Hindlimb muscle (tissue), 1 donor: Measurements from ENCODE around the gene CTBP1. TPM values are rescaled to one million over a fixed set of nuclear protein-coding genes. Genes with fewer than 3 reads are reported as not detected.

Experiments
- DNase-seq: peaks from one replicate; pipeline ENCODE4 v3.0.0-alpha.2; 2013
- polyA plus RNA-seq: library from polyadenylated mRNA; unstranded; fragments of 120-200 nt; gene quantifications from one replicate; pipeline ENCODE4 v1.2.1, GENCODE V29; 2013; ENCODE audit not compliant: insufficient read length

The CTBP1 gene
- polyA plus RNA-seq, 1 donor: 133 TPM

DNA sequence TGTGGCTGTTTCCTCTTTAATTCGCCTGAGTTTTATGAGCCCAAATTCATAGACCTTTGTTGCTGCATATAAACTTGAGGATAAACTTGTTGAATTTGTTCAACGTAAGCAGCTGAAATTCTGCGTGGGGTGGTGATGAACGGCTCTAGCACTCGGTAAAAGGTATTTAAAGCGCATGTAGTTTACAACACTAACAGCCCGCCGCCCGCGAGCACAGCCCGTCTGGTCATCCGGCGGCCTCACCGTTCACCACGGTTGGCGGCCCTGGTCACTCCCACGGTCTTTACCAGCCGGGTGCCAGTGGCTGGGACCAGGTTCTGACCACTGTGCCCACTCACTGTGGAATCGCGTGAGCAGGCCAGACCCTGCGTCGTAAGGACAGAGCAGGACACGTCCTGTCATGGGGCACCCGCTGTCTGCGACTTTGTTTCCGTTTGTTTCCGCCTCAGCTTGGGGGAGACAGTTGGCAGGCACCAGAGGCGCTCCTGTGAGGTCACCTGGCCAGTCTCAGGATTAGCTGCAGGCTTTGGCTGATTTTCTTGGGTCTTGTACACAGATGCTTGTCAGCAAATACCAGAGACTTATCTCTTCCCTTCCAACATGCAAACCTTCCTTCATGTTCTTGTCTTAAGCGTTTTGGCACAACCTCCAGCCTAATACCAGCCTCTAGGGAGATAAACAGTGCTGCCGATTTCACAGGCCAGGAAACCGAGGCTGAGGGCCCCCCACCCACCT lies 39.8 kb downstream of the CTBP1 start:
- no peak for DNase-seq

DNA sequence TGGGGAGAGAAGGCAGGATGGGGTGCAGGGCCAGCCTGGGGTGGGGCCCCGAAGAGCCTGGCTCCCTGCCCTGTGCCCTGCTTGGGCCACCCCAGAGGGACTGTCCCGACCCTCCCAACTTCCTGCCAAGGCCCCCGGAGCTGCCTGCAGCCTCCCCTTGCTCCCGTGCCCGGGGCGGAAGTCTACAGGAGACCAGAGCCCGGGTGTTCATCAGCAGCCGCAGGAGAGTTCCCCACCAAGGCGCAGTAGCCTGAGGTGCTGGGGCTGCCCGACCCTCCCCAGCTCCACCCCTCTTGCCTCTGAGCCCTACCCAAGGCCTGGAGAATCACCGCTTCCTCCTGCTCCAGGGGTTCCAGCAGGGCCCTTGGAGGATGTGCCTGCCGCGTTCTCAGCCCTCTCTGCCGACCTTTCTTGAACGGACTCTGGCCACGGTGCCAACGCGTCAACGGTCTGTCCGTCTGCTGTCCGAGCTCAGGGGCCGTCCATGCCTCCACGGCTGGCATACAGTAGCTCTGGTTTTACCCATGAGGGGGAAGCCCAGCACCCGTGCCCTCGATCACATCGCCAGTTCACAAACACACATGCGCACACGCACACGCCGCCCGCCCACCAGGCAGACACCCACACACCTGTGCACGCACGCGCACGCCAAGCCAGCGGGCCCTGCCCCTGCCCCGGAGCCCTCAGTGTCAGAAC lies 40.5 kb downstream of the CTBP1 start:
- DNase-seq: no peak

DNA sequence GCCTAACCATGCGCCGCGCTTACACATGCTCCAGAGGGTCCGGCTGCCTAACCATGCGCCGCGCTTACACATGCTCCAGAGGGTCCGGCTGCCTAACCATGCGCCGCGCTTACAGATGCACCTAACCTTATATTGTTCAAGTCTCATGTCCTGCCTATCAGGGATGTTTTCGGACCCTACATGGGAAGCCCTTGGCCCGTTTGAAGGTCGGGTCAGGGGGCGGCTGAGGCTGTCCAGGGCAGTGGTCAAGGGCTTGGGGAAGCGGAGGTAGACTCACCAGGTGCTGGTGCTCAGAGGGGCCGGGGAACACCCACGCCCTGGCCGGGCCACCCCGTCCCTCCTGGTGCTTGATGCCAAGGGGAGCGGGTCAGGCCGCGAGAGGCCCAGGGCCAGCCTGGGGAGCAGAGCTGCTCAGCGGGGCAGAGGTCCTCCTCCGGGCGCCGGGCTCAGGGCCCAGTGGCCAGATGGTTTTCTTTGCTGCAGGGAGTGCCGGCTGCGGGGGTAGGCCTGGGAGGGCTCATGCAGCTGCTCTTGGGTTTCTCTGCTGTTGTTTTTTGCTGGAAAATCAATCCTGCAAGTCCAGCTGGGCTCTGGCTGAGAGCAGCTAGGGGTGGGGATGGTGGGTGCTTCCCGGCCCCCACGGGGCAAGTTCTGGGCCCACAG lies 41.2 kb downstream of the CTBP1 start:
- DNase-seq: peak; percentile 75

DNA sequence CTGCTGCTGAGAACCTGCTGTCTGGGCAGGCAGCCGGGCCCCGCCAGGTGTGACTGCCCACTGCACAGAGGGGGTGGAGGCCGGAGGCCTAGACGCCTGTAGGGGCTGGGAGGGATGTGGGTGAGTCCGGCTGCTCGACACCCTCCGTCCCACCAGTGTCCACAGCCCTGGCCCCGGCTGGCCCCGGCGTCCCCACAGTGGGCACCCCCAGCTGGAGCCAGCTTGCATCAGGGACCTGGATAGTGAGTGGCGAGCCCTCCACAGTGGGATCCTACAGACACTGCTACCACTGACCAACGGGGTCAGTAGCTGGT lies 41.8 kb downstream of the CTBP1 start:
- no peak for DNase-seq

DNA sequence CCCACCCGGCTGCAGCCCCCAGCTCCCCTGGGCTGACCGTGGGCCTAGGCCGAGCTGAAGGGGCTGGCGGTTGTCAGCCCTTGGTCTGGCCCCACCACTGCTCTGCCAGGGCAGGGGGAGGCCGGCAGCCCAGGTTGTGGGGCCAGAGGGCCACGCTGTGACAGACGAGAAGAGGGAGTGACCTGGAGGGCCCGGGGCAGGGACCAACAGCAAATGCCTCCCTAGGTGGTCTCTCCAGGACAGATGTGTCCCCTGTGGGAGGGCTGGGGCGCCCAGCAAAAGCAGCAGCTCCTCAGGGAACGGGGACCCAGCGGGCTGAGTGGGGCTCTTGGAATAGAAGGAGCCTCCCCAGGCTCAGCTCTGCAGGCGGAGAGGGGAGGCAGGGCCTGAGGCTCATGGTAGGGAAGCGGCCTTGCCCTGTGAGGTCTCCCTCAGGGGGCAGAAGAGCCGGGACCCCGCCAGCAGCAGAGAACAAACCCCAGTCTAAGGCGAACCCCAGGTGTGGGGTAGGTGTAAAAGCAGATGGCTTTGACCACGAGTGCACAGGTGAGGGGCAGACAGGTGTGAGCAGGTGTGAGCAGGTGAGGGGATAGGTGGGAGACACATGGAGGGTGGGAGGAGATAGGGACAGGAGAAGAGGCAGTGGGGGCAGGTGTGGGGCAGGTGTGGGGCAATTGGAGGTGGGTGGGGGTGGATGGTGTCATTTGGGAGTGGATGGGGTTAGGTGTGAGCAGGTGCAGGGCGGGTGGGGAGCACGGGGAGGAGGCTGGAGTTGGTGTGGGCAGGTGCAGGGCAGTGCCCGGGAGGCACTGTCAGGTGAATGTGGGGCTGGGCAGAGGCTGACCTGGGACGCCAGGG lies 42.4 kb downstream of the CTBP1 start:
- DNase-seq: no peak

DNA sequence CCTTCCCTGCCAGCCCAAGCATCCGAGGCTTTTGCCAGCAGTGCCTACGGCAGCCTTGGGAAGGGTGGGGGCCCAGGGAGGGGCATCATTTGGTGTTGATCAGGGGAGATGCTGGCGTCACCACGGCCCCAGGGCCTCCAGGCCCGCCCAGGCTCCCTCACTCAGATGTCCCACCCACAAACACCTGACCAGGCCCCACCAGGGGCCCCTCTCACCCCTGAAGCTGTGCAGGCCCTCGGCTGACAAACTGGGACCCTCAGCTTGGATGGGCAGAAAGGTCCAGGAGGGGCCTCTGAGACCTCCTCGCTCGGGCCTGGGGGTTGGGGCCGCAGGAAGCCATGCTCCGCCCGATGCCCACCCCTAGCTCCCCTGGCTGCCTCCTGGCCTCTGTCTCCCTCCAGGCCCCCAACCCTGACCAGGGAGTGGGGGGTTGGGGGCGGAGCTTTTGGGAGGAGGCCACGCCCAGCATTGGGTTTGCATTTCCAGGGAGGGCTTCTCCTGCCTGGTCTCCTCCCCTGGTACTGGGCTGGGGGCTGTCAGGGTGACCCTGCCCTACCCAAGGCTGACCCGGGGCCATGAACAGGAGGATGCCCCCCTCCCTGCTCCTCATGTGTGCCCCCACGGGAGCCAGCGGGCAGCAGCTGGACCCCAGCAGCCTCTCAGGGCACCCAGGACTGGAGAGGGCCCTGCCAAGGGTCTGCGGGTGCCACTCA lies 43.2 kb downstream of the CTBP1 start:
- no peak for DNase-seq

DNA sequence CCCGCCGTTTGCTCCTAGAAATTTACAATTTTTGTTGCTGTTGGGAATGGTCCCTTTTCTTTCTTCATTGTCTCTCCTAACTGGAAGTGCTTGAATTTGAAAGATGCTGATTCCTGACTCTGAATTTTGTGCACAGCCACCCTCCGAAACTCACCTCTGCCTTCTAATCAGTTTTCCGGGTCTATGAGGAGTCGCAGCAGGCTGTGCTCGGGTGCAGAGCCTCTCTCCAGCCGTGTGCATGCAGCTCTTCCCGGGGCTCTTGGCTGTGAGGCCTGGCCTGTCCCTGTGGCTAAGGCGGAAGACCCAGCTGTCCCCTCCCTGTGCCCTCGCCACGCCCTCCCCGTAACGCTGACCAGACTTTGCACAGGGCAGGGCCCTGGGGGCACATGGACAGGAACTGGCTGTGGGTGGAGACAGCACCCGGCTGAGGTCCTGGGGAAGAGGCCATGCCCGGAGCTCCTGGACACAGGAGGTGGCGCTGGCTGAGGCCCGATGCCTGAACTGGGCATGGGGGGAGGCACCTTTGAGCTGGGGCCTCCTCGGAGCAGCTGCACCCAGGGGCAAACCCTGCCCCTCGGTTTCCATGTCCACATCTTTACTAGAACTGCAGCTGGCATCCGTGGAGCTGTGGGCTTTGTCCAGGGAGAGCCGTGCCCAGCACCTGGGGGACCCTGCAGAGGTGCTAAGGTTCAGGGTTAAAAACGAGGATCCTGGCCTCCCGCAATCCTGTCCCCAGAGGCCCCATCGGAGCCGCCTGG lies 43.9 kb downstream of the CTBP1 start:
- DNase-seq: no peak

DNA sequence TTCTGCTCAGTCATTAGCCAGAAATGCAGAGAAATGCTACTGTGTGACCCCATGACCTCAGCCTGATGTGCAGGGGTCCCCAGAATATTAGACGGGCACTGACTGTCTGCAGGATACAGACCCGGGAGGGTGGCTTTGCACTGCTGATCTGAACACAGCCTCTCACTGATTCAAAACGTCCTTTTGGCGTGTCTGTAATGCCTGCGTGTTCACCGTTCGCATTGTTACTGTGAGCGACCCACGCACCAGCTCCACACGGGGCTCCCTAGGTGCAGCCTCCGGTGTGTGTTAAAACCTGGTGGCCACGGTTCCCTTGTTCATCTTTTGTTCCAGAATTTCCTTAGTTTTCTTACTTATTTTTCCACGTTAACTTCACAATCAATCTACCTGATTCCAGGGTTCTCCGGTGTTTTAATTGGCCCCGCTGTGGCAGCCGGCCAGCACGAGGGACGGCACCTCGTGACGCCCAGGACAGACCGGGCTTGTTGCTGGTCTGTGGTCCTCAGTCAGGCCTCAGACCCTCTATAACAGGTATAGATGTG lies 44.6 kb downstream of the CTBP1 start:
- DNase-seq: no peak

DNA sequence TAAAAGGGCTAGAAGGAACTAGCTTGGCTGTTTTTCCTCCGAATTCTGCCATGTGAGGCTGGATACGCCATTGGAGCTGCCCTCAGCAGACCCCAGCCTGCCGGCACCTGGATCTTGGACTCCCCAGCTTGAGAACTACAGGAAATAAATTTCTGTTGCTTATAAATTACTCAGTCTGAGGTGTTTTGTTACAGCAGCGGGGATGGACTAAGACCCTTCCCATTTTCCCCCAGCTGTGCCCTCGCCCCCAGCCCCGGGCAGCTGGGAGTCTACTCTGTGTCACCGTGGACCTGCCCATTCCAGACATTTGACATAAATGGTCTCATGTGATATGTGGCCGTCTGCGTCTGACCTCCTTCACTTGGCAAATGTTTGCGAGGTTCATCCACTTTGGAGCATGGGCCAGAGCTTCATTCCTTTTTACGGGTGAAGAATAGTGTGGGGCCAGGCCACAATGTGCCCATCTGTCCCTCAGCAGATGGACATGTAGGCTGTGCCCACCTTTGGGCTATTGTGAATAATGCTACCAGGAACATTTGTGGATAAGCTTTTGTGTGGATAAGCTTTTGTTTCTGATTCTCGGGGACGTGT lies 45.8 kb downstream of the CTBP1 start:
- DNase-seq: no peak

DNA sequence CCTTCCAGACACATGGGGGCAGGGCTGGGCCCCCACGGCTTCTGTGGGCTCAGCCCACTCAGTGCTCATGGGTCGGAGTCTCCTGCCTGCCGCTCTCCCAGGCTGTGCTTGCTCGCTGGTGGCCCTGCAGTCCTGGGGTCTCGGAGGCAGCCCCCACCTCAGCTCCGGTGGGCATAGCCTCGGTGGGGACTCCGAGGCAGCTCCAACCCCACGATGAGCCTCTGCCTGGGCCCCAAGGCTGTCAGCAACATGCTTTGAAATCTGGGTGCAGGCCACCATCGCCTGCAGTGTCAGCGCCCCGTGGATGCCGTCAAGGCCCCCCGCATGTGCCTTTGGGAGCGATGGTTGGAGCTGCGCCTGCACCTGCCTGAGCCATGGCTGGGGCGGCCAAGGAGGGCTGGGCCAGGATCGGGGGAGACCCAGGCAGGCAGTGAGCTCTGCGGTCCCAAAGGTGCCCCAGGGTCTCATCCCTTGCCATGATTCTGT lies 46.4 kb downstream of the CTBP1 start:
- DNase-seq: no peak

DNA sequence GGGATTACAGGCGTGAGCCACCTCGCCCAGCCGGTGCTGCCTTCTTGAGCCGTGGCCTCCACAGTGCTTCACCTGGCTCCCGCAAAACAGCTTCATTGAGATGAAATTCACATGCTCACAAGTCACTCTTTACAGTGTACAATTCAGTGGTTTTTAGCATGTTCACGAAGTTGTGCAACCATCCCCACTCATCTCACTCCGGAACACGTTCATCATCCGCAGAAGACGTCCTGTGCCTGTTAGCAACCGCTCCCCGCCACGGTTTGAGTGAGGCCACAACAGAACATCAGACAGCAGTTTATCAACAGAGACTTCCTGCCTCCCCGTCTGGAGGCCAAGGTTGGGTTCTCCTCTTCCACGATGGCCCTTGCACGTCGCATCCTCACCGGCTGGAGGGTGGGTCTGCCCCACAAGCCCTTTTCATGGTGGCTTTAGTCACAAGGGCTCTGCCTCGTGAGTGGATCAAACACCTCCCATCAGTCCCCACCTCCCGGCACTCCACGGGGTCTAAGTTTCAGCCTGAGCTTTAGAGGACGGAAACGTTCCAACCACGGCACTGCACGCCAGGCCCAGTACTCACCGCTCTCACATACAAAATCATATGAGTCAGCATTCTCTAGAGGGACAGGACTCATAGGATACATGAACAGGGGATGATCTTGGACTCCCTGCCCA lies 46.9 kb downstream of the CTBP1 start:
- no peak for DNase-seq

DNA sequence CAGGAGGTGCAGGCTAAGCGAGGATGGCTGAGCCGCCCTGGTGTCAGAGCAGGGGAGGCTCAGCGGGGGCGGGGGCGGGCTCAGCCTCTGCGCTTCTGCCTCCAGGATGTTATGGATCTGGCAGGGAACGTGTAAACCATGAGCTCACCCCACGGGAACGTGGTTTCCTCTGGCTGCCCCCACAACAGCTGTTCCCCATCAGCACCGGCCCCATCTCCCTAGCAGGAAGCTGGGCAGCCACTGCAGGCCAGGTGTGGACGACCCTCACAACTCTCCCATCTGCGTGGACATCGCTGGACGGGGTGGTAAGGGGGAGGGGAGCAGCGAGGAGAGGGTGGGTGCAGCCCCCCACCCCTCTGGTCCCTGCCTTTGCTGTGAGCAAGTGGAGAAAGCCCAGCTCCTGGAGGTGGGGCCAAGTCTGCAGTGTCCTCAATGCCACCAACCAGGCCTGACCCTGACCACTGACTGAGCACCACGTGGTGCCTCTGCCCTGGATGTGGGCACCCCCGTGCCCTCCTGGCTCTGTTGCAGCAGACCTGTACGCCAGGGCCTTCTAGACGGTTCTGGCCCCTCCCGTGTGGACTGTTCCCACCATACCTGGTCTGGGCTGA lies 48.4 kb downstream of the CTBP1 start:
- DNase-seq: peak; percentile 85

DNA sequence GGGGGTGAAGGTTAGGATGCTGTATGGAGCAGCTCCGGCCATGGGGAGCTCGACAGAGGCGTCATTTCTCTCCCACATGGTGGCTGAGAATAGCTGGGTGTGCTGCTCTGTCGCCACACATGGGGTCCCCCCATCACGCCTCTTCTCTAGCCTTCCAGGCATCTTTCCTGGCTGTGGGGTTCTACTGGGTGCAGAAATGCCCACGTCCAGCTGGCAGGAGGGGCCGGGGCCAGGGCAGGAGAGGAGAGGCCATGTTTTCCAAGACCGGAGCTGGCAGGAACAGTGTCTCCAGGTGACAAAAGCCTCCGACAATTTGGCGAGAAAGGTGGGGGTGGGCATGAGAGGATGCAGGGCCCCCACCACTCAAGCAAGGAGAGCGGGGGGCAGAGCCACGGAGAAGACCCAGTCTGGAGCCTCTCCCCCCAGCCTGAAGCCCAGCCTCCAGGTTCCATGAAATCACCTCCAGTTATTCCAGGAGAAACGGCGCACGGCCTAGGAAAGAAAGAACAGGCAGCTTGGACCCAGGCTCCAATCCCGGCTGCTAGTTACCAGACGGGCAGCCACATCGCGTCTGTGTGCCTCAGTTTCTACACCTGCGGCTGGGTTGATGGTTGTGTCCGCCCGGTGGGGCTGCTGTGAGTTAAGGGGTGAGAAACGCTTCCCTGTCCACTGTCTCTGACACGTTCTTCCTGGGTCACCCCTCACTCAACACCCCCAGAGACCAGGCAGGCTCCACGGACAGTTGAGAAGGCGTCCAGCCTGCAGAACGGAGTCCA lies 49.2 kb downstream of the CTBP1 start:
- DNase-seq: no peak

DNA sequence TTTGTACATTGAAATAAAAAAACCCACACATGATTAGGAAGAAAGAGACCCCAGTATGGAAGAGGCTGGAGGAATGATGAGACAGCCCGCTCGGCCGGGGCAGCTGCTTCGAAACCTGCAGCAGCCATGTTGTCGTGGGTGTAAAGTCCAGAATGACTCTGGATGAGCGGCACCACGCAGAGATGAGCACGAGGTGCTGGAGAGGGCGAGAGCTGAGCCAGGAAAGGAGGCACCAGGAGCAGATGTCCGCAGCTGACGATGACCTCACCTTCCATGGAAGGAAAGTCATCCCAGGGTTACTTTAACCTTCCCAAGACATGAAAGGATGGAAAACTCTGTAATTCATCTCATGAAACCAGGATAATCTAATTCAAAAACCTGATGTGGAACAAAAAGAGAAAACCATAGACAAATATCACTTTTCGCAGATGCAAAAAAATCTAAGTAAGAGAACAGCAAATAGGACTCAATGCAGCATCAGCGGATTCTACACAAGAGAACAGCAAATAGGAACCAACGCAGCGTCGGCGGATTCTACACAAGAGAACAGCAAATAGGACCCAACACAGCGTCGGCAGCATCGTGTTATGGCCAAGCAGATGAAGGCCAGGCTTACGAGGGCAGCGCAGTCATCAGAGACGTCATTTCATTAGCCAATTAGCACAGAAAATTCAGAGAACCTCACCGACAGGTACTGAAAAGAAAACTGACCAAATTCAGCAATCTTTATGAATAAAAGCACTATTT lies 50.7 kb downstream of the CTBP1 start:
- DNase-seq: peak; percentile 86

DNA sequence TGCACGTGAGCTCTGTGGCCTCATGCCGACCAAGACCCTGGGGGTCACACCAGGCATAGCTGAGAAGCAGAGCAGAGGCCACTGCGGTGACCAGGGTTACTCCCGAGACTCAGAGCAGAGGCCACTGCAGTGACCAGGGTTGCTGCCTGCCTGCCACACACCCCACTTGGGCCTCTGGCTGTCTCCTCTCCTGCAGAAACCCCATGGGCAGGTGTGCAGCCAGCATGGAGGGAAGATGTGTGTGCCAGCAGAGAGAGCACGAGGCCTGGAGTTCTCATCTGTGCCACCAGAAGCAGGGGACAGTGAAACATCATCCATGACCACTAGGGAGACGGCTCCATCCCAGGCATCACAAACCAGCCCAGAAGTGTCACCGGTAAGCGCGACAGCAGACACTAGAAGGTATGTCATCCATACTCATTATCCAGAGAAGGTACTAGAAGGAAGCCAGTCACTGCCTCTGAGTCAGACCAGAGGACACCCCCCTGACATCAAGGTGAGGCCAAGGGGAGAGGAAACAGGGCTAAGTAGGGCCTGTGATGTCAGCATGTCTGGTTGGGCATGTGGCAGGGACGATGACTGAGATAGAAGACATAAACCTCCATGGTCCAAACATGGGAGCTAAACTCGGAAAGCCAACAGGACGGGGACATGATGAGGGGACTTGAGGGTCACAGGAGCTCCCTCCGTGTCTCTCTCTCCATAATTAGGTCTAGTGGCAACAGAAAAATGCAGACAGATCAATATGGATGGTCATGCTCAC lies 52.3 kb downstream of the CTBP1 start:
- no peak for DNase-seq

DNA sequence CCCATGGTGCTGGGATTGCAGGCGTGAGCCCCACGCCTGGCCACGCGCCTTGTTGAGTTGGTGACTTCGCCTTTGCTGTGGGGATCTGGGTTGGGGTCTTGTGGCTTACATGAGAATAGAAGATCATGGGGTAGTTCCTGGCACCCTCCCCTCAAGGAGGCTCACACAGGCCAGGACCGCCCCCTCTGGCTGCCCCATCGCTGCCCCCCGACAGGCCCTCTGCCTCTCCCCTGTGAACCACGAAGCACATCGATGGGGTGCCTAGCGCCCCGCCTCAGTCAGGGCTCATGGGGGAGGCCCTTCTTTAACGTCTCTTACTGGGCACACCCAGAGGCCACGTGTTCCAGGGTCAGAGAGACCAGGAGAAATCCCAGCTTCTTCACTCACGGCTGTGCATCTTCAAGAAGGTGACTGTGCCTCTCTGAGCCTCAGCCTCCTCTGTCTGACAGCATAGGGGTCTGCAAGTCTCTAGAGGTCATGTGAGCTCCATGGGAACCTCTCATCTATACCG lies 53.0 kb downstream of the CTBP1 start:
- no peak for DNase-seq

DNA sequence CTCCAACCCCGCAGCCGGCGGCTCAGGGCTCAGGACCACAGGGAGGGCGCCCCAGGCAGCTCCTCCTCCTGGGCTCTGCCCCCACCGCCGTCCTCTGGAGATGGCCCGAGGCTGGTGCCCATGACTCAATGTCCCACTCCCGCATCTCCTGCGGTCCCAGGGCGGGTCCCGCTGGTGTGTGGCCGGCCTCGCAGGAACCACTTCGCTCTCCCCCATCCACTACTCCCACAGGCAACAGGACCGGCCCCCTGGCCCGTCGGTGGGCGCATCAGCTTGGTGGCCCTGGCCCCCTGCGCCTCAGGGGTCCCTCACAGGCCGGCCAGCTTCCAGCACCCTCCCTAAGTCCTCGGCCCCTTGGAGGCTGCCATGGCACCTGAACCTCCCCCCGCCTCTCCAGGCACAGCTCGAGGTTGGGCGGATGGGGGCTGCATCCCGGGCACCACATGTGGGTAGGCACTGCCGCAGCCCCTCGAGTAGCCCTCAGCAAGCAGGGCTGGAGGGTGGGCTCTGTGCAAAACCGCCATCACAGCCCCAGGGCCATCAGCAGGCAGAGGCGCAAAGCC lies 53.7 kb downstream of the CTBP1 start:
- DNase-seq: no peak
